GM12878 (cell line): ENCODE measurements around the gene NKIRAS2. TPM values are rescaled to one million over a fixed set of nuclear protein-coding genes. Genes with fewer than 3 reads are reported as not detected.

Source experiments
- ATAC-seq: fragments of 200-7000 bp; cut with Tn5 transposase; 3 replicates; pipeline ENCODE4 v1.9.1; 2020; ENCODE audit warnings: mild to moderate bottlenecking, moderate library complexity
- BruUV-seq: library from RNA; stranded (reverse); fragments of 400-500 nt; replicated peaks from 2 replicates; lab custom pipeline; 2021; lab: Mats Ljungman, UMichigan
- CTCF ChIA-PET: fragments of 300-600 bp; sonication (Branson Sonifier 250); formaldehyde crosslinking; extraction: SDS; loops from one replicate; lab custom pipeline; 2021; ENCODE audit warnings: inconsistent platforms; lab: Yijun Ruan, JAX
- POLR2A ChIA-PET: fragments of 350-600 bp; formaldehyde crosslinking; extraction: SDS; loops from one replicate; lab custom pipeline; 2021; ENCODE audit warnings: inconsistent platforms; lab: Charles Lee
- RAD21 ChIA-PET: fragments of 300-600 bp; sonication (Branson Sonifier 250); formaldehyde crosslinking; loops from one replicate; lab custom pipeline; 2023; ENCODE audit warnings: antibody characterized with exemption; ENCODE audit not compliant: unreplicated experiment; lab: Charles Lee
- SMC1A ChIA-PET: fragments of 300-600 bp; sonication (Branson Sonifier 250); formaldehyde crosslinking; loops from one replicate; lab custom pipeline; 2023; ENCODE audit not compliant: unreplicated experiment, uncharacterized antibody; lab: Charles Lee
- DNase-seq: peaks from one replicate; pipeline ENCODE4 v3.0.0-alpha.2; 2011; ENCODE audit warnings: low read depth, low spot score
- FAIRE-seq: peaks from 3 replicates; lab custom pipeline; 2011; peaks lifted over from hg19 to GRCh38; lab: Jason Lieb, UNC
- H2AFZ ChIP-seq: 2 replicates; pipeline ENCODE4 v1.6.0; 2011; ENCODE audit warnings: low read depth, low read length, control low read depth; ENCODE audit not compliant: control insufficient read depth
- H3K27ac ChIP-seq: 2 replicates; pipeline ENCODE4 v1.5.1; 2011; ENCODE audit warnings: control low read depth; ENCODE audit not compliant: control insufficient read depth, insufficient read depth
- H3K27me3 ChIP-seq, 2 experiments: replicated peaks in 1 of 2; 2 replicates each; pipeline versions ENCODE4 v1.6.0 to v1.6.1; 2011; ENCODE audit warnings: low read length in 1 of 2; ENCODE audit not compliant: control insufficient read depth in 2 of 2, insufficient read depth in 2 of 2
- H3K36me3 ChIP-seq, 2 experiments: 2 replicates each; pipeline ENCODE4 v1.5.1; 2011; ENCODE audit warnings: low read length in 1 of 2; ENCODE audit not compliant: control insufficient read depth in 2 of 2, insufficient read depth in 2 of 2
- H3K4me1 ChIP-seq: 2 replicates; pipeline ENCODE4 v1.6.1; 2011; ENCODE audit warnings: mild to moderate bottlenecking, low read length, moderate library complexity, mixed read lengths; ENCODE audit not compliant: control insufficient read depth, insufficient read depth
- H3K4me2 ChIP-seq: 2 replicates; pipeline ENCODE4 v1.6.0; 2011; ENCODE audit warnings: control low read depth; ENCODE audit not compliant: control insufficient read depth, insufficient read depth
- H3K4me3 ChIP-seq: fragments of 200-600 bp; sonication (generic); 2 replicates; pipeline ENCODE4 v1.5.1; 2016
- H3K79me2 ChIP-seq: 2 replicates; pipeline ENCODE4 v1.6.0; 2011; ENCODE audit warnings: low read length; ENCODE audit not compliant: control insufficient read depth, insufficient read depth
- H3K9ac ChIP-seq: 2 replicates; pipeline ENCODE4 v1.8.0; 2011; ENCODE audit warnings: low read length, control low read depth, mixed read lengths; ENCODE audit not compliant: control insufficient read depth, insufficient read depth
- H3K9me3 ChIP-seq: replicated peaks from 3 replicates; pipeline ENCODE4 v1.5.1; 2011; ENCODE audit warnings: mild to moderate bottlenecking, low read length; ENCODE audit not compliant: control insufficient read depth, insufficient read depth
- H4K20me1 ChIP-seq: 2 replicates; pipeline ENCODE4 v1.6.0; 2011; ENCODE audit not compliant: control insufficient read depth, insufficient read depth
- ATF7 ChIP-seq: fragments of 450-650 bp; IDR thresholded peaks from 2 replicates; pipeline ENCODE4 v1.6.1; 2016; ENCODE audit warnings: low read depth, mild to moderate bottlenecking
- CEBPZ ChIP-seq: fragments of 150-350 bp; IDR thresholded peaks from 2 replicates; pipeline ENCODE4 v1.6.1; 2016; ENCODE audit warnings: low read depth, low read length
- E2F4 ChIP-seq: IDR thresholded peaks from 2 replicates; pipeline ENCODE4 v1.6.1; 2012; ENCODE audit warnings: low read depth, low read length, improper control_type of control experiment
- ETV6 ChIP-seq, 2 experiments: fragments of 450-650 bp in 1 of 2; IDR thresholded peaks in 1 of 2; conservative IDR thresholded peaks in 1 of 2; 2 replicates each; pipeline ENCODE4 v1.6.1; 2014; ENCODE audit warnings: antibody characterized with exemption in 1 of 2, borderline replicate concordance in 1 of 2, low read depth in 1 of 2, mild to moderate bottlenecking in 1 of 2, moderate library complexity in 1 of 2
- FOXK2 ChIP-seq: fragments of 450-650 bp; IDR thresholded peaks from 2 replicates; pipeline ENCODE4 v1.6.1; 2017; ENCODE audit warnings: mild to moderate bottlenecking, moderate library complexity
- HCFC1 ChIP-seq: fragments of 150-350 bp; IDR thresholded peaks from 2 replicates; pipeline ENCODE4 v1.6.1; 2014; ENCODE audit warnings: low read length
- HDAC6 ChIP-seq: fragments of 200-600 bp; sonication (generic); IDR thresholded peaks from one replicate; pipeline ENCODE4 v1.8.0; 2017; ENCODE audit warnings: antibody characterized with exemption; ENCODE audit not compliant: unreplicated experiment
- JUND ChIP-seq: IDR thresholded peaks from 2 replicates; pipeline ENCODE4 v1.6.1; 2012; ENCODE audit warnings: low read depth, mild to moderate bottlenecking, low read length, improper control_type of control experiment, moderate library complexity
- MTA2 ChIP-seq: fragments of 450-650 bp; IDR thresholded peaks from 2 replicates; pipeline ENCODE4 v1.6.1; 2016; ENCODE audit warnings: low read depth, mild to moderate bottlenecking, moderate library complexity
- POLR2AphosphoS2 ChIP-seq: IDR thresholded peaks from 2 replicates; pipeline ENCODE4 v1.6.1; 2011; ENCODE audit warnings: low read depth, mild to moderate bottlenecking, low read length, improper control_type of control experiment, moderate library complexity
- RBBP5 ChIP-seq: fragments of 200-600 bp; sonication (generic); conservative IDR thresholded peaks from 2 replicates; pipeline ENCODE4 v1.6.1; 2016
- RUNX3 ChIP-seq: IDR thresholded peaks from 2 replicates; pipeline ENCODE4 v1.6.1; 2012; ENCODE audit warnings: low read length, inconsistent platforms
- SMARCA5 ChIP-seq: fragments of 450-650 bp; IDR thresholded peaks from 2 replicates; pipeline ENCODE4 v1.6.1; 2017; ENCODE audit warnings: mild to moderate bottlenecking
- SP1 ChIP-seq: IDR thresholded peaks from one replicate; pipeline ENCODE4 v1.6.1; 2011; ENCODE audit warnings: low read depth, low read length
- ZNF384 ChIP-seq: IDR thresholded peaks from 2 replicates; pipeline ENCODE4 v1.6.1; 2012; ENCODE audit warnings: low read depth, mild to moderate bottlenecking, low read length, improper control_type of control experiment, borderline replicate concordance
- WGBS: methylation state at CpG from one replicate; pipeline ENCODE4 v1.1.6; 2016; ENCODE audit warnings: low lambda C conversion rate; ENCODE audit not compliant: insufficient replicate concordance, insufficient coverage; ENCODE audit errors: missing lambda C conversion rate; 5-methylcytosine and 5-hydroxymethylcytosine counted together
- in situ Hi-C: fragments of 300-500 bp; cut with MboI; formaldehyde crosslinking; loops from 9 replicates; pipeline ENCODE4 v1.14.3; 2018; ENCODE audit warnings: mixed read lengths
- intact Hi-C: fragments of 100-400 bp; cut with micrococcal nuclease; formaldehyde crosslinking; loops from one replicate; pipeline ENCODE4 v1.14.2; 2022; ENCODE audit not compliant: unreplicated experiment
- polyA plus RNA-seq, 11 experiments: library from polyadenylated mRNA; depleted of rRNA in 4 of 11; unstranded in 6 of 11; stranded (reverse) in 5 of 11; fragments of >200 nt; fragmentation: Nextera tagmentation in 4 of 11; fragmentation: Illumina TruSeq in 1 of 11; extraction: Ambion mirVana in 4 of 11; extraction: Trizol in 1 of 11; gene quantifications; 1 replicate in 1 of 11; 2 replicates in 10 of 11; pipeline versions ENCODE4 v1.2.1 to v1.2.3, GENCODE V29; 2011 to 2016; ENCODE audit warnings: inconsistent platforms in 2 of 11, missing spikeins in 2 of 11, low read depth in 1 of 11
- total RNA-seq, 4 experiments: library from RNA; depleted of rRNA in 3 of 4; stranded (reverse); fragments of >200 nt in 3 of 4; fragmentation: Illumina TruSeq in 1 of 4; extraction: Trizol in 1 of 4; gene quantifications; 2 replicates each; pipeline versions ENCODE4 v1.2.1 to v1.2.3, GENCODE V29; 2013 to 2021

Gene NKIRAS2
- total and polyA plus RNA-seq, 10 of the 15 experiments (the other 5 are each of a cell fraction or from before 2014, with no cell fraction given): 6.4 to 49.7 (median 27.2) TPM

GRCh38 chr17:41988418-41988817 lies 31.5 kb upstream of the NKIRAS2 start (continued):
- TF ChIP-seq CEBPZ (no peak), ATF7 (no peak), POLR2AphosphoS2 (no peak), FOXK2 (no peak), HCFC1 (no peak), RBBP5 (no peak), MTA2 (no peak)

- Histone ChIP-seq H3K9me3 (no peaks in the 10 kb centered on the region), H3K9ac (no peak overlapping the region), H3K79me2 (no peaks in the 10 kb centered on the region), H3K27ac (no peak overlapping the region), H3K36me3 (peaks cover 22 to 53% of the 10 kb centered on the region in 2 experiments), H2AFZ (no peak overlapping the region), H3K27me3 (no peaks in the 10 kb centered on the region), H3K4me2 (no peak overlapping the region), H3K4me1 (peaks cover under 1% of the 10 kb centered on the region; the same call in 1 of the 2 replicates), H4K20me1 (no peaks in the 10 kb centered on the region), H3K4me3 (no peak overlapping the region)
- no peak for ATAC-seq
- no TSS peak for BruUV-seq
- WGBS: 80% methylated on average over 5 of the region's 5 CpGs
- SMC1A ChIA-PET: interaction anchor here (1.4 kb wide), 1 partner anchor 26 kb away, joined by 3 read pairs; no protein-coding TSS in a partner anchor
- POLR2A ChIA-PET: interaction anchor here (1.6 kb wide), 1 partner anchor 27 kb away, joined by 5 read pairs; the partner anchor contains the start of gene DNAJC7
- in situ Hi-C loops: no loop called here
- intact Hi-C loops: no loop called here
- DNase-seq: no peak
- RAD21 ChIA-PET: interaction anchor here (0.8 kb wide), 1 partner anchor 34 kb away, joined by 3 read pairs; no protein-coding TSS in a partner anchor
- CTCF ChIA-PET: interaction anchor here (1.3 kb wide), 1 partner anchor 27 kb away, joined by 3 read pairs; no protein-coding TSS in a partner anchor
- FAIRE-seq: no peak
- TF ChIP-seq SMARCA5 (no peak), JUND (no peak), RUNX3 (no peak), SP1 (no peak), ZNF384 (no peak), HDAC6 (no peak), ETV6 (conservative IDR thresholded peaks at IDR 0.05 in 1 of 2, IDR thresholded peaks at IDR 0.05 in 1 of 2; ENCODE audit: borderline replicate concordance in 1 of 2, low read depth in 1 of 2) (no peak), E2F4 (no peak)
These were observed 30.0 kb upstream of the NKIRAS2 start for GRCh38 chr17:41989702-41990419.
